Measurements from ENCODE around the gene TSPYL4.

The TSPYL4 gene

GRCh38 chr6:116223355-116223754 is 30.5 kb downstream of the TSPYL4 start:
- no peak for DNase-seq (ENCODE audit: low spot score)
- H3K27ac ChIP-seq = no peak overlapping the region
- CTCF ChIA-PET = no interaction called here
- no peak for TF ChIP-seq CTCF (conservative IDR thresholded peaks at IDR 0.05; ENCODE audit: low read depth)
- POLR2A ChIA-PET (ENCODE audit: low non-redundant PET) = no interaction called here

- POLR2A ChIA-PET (ENCODE audit: low non-redundant PET) = no interaction called here
- no peak overlapping the region for H3K27ac ChIP-seq
- DNase-seq (ENCODE audit: low spot score) = no peak
- TF ChIP-seq CTCF (conservative IDR thresholded peaks at IDR 0.05; ENCODE audit: low read depth) = no peak
- CTCF ChIA-PET = no interaction called here
Observed at GRCh38 chr6:116221911-116222310, 32.0 kb downstream of the TSPYL4 start.

- POLR2A ChIA-PET (ENCODE audit: low non-redundant PET) = no interaction called here
- CTCF ChIA-PET = no interaction called here
- DNase-seq (ENCODE audit: low spot score) = no peak
- H3K27ac ChIP-seq = no peak overlapping the region
- no peak for TF ChIP-seq CTCF (conservative IDR thresholded peaks at IDR 0.05; ENCODE audit: low read depth)
Observed at GRCh38 chr6:116221067-116221466, 32.8 kb downstream of the TSPYL4 start.

- TF ChIP-seq CTCF (conservative IDR thresholded peaks at IDR 0.05; ENCODE audit: low read depth) = no peak
- DNase-seq (ENCODE audit: low spot score) = no peak
- ChIA-PET POLR2A (ENCODE audit: low non-redundant PET) (no interaction called here), CTCF (interaction anchor here (0.6 to 1.9 kb wide), 5 partner anchors 10 to 1774 kb away, joined by 3 to 8 read pairs (median 4); no protein-coding TSS in a partner anchor)
- no peak overlapping the region for H3K27ac ChIP-seq
Observed at GRCh38 chr6:116218866-116219265, 35.0 kb downstream of the TSPYL4 start.

GRCh38 chr6:116218172-116218633 is 35.7 kb downstream of the TSPYL4 start:
- ChIA-PET CTCF (interaction anchor here (0.5 to 1.9 kb wide), 12 partner anchors 11 to 1774 kb away, joined by 3 to 9 read pairs (median 4); no protein-coding TSS in a partner anchor), POLR2A (ENCODE audit: low non-redundant PET) (no interaction called here)
- peak; percentile 72 for TF ChIP-seq CTCF (conservative IDR thresholded peaks at IDR 0.05; ENCODE audit: low read depth)
- H3K27ac ChIP-seq = no peak overlapping the region
- no peak for DNase-seq (ENCODE audit: low spot score)

- TF ChIP-seq CTCF (conservative IDR thresholded peaks at IDR 0.05; ENCODE audit: low read depth) = peak; percentile 51
- POLR2A ChIA-PET (ENCODE audit: low non-redundant PET) = no interaction called here
- H3K27ac ChIP-seq = no peak overlapping the region
- DNase-seq (ENCODE audit: low spot score) = peak; percentile 17
- CTCF ChIA-PET = interaction anchor here (0.5 to 1.9 kb wide), 8 partner anchors 27 to 1274 kb away, joined by 3 to 8 read pairs (median 4); no protein-coding TSS in a partner anchor
Observed at GRCh38 chr6:116217069-116217468, 36.8 kb downstream of the TSPYL4 start.
